ENCODE measurements around the gene GJC1.

GJC1 gene

DNA sequence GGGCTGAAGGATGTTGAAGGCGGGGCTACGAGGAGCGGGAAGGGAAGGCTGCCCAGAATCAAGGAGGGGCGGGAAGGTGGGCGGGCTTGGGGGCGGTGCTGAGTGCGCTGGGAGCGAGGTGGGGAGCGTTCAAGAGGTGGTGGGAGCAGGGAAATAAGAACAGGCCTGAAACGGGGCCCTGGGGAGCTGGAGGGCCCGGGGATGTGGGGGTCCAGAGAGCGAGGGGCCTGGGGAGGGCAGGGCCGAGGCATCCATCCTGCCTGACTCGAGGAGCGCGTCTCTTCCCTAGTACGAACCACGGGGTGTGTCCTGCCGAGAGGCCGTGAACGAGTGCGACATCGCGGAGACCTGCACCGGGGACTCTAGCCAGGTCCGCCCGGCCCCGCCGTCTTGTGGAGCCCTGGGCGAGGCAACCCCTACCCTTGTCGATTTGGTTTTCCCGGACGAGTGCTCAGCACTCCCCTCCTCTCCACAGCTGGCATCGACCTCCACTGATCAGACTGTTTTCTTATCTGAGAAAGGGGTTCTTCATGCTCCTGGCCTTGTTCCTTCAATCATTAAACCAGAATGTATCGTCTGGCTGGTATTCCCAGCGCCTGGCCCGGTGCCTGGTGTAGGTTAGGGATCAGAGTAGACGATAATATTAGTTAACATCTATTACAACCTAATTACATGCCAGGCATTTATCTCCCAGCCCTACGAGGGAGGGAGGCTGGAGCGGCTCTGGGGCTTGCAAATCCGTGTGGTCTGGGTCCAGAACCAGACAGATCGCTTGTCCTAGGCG is 54.1 kb downstream of the GJC1 start:
- peak in 1 of 2 experiments; percentile 92 for DNase-seq

DNA sequence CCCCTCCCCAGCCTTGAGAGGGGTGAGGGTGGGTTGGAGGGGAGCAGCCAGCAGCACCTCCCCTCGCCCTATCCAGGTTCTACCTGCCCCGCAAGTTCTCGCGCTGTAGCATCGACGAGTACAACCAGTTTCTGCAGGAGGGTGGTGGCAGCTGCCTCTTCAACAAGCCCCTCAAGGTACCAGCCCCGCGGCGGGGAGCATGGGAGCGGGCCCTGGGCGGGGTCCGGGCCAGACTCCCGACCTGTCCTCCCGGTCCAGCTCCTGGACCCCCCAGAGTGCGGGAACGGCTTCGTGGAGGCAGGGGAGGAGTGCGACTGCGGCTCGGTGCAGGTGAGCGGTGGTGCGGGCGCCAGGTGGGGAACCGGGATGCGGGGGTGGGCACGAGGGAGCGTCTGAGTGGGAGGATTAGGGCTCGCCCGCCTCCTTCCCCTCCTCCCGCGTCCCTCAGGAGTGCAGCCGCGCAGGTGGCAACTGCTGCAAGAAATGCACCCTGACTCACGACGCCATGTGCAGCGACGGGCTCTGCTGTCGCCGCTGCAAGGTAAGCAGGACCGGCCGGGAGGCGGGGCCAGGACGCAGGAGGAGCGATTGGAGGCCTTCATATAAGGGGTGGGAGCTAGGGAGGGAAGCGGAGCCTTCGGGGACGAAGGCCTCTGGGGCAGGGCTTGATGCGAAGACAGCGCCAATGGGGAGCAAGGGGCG is 54.8 kb downstream of the GJC1 start:
- DNase-seq = peak; percentile 98 to 100

- DNase-seq = peak; percentile 76 to 96
Observed at GRCh38 chr17:44774271-44775135, 55.6 kb downstream of the GJC1 start.

- no peak for DNase-seq
Observed at GRCh38 chr17:44773140-44773539, 56.9 kb downstream of the GJC1 start.

DNA sequence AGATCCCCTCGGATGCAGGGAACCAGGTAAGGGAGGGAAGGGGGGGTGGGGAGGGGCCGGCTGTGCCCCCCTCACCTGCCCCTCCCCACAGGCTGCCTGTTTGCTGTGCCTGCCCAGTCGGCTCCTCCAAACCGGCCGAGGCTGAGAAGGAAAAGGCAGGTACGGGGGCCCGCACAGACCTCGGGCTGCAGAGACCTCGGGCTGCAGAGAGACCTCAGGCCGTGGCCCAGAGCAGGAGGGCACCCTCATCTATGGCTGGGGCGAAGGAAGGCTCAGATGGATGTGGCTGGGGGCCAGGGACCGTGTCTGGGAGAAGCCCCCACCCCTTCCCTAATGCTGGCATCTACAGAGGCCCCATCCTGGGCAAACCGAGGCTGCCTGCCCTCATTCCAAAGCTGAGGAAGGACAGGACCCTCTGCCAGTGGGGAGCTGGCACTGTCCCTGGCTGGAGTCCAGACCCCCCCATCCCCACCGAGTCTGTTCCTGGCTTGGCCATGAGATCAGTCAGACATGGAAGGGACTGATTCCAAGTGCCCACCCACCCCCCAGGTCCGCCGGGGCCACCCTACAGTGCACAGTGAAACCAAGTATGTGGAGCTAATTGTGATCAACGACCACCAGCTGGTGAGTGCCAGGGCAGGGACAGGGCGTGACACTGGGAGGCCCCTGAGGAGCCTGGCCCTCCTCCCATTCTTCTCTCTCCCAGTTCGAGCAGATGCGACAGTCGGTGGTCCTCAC is 57.6 kb downstream of the GJC1 start:
- DNase-seq = no peak

DNA sequence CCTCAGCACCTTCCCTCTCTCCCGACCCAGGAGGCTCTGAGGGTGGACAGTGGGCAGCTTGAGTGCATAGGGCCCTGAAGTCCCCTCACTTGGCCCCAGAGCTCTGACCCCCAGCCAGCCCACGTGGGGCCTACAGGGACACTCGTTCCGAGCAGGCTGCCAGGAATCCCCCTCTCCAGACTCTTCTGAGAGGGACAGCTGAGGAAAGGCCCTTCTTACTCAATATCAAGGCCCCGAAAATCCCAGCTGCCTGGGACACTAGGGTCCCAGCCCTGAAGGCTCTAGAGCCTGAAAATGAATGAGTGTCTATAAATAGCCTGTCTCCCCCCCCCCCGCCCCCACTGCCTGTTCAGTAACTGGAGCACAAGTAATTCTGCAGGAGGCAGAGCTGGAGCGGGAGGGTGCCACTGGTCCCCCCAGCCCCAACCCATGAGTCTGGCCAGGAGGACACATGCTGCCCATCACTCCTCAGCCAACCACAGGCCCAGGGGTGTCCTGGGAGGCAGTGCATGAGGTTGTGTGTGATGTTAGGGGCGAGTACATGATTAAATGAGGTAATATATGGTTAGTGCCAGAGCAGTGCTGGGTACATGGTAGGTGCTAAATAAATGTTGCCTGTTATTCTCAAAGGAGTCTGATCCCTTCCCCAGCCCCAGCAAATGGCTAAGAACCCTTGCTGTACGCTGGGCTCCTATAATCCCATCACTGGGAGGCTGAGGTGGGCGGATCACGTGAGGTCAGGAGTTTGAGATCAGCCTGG is 59.7 kb downstream of the GJC1 start:
- DNase-seq = no peak

- DNase-seq = no peak
Observed at GRCh38 chr17:44769647-44770084, 60.4 kb downstream of the GJC1 start.

DNA sequence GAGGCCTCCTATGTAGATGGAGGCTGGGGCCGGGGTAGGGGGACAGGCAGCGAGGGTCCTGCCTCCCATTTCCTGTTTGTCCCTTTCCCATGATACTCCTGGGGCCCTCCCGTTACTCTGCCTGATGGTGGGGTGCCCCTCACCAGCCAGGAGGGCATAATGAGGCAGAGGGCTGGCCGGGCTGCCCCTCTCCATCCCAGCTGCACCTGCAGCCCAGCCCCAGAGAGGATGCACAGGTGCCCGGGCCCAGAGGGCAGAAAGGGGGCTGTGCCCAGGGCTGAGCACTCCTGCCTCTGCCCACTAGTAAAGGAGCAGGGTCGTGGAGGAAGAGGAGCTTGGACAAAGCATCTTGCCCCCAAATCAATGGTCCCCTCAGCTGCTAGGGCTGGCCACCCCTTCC is 60.9 kb downstream of the GJC1 start:
- no peak for DNase-seq

DNA sequence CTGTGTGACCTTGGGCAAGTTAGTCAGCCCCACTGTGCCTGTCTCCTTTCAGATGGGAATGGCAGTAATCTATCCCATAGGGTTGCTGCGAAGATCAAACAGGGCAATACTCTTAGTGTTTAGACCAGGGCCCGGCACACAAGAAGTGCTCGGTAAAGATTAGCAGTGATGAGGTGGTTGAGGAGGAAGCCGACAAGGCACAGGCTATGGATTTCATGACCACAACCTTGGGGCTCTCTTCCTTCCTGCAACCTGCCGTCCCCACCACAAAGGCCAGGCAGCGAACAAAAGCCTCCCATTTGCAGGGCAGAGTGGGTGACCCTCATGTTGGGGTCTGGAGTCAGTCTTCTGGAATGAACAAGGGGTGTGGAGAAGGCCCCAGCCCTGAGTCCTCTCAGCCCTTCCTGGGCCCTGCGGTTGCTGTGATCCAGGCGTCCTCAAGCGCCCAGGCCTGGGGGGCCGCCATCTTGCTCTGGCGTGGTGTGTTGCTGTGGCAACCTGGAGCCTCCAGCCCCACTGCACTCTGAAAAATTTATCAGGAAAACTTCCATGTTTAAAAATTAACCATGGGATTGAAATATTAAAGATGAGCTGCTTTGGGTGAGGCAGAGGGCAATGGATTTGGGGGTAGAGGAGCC is 61.5 kb downstream of the GJC1 start:
- DNase-seq = no peak

DNA sequence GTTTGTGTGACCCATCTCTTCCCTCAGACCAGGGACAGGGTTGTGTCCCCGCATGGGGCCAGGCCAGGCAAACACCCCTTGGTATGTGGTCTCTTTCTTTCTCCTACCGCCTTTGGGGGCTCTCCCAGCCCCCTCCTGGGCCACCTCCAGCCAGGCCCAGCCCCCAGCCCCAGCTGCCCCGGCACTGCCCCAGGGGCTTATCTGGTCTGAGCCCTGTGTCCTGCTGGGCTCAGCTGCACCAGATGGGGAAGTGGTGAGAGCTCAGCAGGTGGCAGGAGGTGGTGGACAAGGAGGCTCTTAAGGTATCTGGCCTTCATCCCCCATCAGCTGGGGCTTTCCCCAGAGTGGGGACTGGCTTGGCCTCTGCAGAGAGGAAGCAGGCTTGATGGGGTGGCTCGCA is 62.6 kb downstream of the GJC1 start:
- DNase-seq = no peak

GRCh38 chr17:44766409-44767038 is 63.6 kb downstream of the GJC1 start:
- no peak for DNase-seq

DNA sequence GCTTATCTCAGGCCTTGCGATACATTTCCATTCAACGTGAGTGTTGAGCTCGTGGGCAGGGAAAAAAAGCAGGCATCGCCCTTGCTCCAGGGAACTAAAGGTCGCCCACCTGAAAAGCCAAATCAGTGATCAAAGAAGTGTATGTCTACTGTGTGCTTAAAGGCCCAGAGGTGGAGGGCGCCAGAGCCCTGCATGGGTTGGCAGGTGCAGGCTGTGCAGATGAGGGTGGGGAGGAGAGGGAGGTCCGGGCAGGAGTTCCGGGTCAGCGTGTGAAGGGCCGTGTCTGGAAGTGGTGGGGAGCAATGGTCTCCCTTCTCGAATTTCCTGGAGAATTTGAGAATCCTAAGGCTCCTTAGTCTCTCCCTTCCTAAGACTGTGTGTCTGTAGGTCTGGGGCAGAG is 64.1 kb downstream of the GJC1 start:
- no peak for DNase-seq

DNA sequence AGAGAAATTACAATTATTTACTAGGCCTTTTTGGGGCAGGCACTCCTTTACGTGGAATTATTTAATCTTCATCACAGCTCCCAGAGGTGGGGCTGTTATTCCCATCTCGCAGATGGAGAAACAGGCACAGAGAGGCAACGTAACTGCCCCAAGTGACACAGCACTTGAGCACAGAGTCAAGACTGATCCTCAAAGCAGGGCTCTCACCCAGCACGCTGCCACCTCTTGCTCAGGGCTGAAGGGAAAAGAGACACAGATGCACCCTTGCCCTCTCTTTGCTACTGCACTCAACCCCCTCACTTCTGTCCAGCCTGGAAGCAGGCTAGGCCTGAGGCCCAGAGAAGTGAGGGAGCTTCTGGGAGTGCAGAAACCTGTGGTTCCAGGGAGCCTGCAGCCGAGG is 66.9 kb downstream of the GJC1 start:
- no peak for DNase-seq

- no peak for DNase-seq
Observed at GRCh38 chr17:44761932-44762810, 67.9 kb downstream of the GJC1 start.

GRCh38 chr17:44760474-44761308 is 69.4 kb downstream of the GJC1 start:
- no peak for DNase-seq

DNA sequence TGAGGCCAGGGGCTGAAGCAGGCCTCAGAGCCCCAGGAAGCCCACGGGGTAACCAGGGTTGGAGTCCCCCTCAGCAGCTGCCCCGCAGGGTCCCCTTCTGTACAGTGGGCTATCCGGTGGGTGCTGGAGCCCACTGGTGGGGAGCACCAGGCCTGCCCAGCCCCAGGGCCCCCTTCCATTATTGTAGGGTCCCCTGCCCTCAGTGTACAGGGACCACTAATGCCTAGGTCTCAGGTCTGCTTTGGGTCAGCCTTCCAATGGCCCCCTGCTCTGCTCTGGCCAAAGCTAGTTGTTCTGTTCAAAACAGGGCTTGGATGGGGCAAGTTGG is 70.2 kb downstream of the GJC1 start:
- no peak for DNase-seq

DNA sequence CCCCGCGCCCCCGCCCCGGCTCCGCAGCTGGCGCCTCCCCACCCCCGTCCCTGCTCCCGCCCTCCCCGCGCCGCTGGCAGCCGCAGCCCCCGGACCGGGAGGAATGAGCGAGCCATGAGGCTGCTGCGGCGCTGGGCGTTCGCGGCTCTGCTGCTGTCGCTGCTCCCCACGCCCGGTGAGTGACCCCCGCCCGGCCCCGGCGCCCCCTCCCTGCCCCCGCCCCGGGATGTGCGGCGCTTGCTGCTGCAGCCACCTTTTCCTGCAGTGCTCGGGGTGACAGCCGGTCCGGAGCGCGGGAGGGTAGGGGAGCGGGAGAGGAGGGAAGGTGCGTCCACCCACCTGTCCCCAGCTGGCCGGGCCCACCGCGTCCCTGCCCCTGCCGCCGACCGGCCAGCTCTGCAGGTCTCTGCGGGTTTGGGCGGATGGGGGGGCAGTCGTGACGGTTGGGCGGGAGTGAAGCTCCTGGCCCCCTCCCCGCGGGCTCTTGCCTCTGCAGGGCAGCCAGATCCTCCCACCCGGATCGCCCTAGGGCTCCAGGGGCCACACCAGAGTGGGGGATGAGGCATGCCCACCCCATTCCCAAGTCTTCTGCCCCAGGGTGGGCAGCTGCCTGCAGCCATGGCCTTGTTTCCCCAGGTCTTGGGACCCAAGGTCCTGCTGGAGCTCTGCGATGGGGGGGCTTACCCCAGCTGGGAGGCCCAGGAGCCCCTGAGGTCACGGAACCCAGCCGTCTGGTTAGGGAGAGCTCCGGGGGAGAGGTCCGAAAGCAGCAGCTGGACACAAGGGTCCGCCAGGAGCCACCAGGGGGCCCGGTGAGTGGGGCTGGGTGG is 70.8 kb downstream of the GJC1 start:
- DNase-seq = peak in 1 of 2 experiments; percentile 62

All from NCI-H526 (cell line).